HG02938 (cell line): ENCODE measurements around the gene PCGF1.

ENCODE experiments used
- ATAC-seq: cut with Tn5 transposase; IDR thresholded peaks from one replicate; pipeline ENCODE4 v1.9.1; 2021; ENCODE audit warnings: mild to moderate bottlenecking, moderate library complexity; ENCODE audit not compliant: unreplicated experiment

The PCGF1 gene

GRCh38 chr2:74537140-74537539 lies 29.6 kb upstream of the PCGF1 start:
- ATAC-seq: no peak

GRCh38 chr2:74536166-74536950 lies 28.9 kb upstream of the PCGF1 start:
- ATAC-seq: no peak

GRCh38 chr2:74535440-74535965 lies 28.0 kb upstream of the PCGF1 start:
- ATAC-seq: no peak

GRCh38 chr2:74534411-74534810 lies 26.9 kb upstream of the PCGF1 start:
- ATAC-seq: no peak

GRCh38 chr2:74533464-74533863 lies 26.0 kb upstream of the PCGF1 start:
- no peak for ATAC-seq

GRCh38 chr2:74532222-74532621 lies 24.7 kb upstream of the PCGF1 start:
- no peak for ATAC-seq

- ATAC-seq: no peak
These were observed 24.2 kb upstream of the PCGF1 start for GRCh38 chr2:74531666-74532065.

- ATAC-seq: peak; percentile 35
These were observed 23.0 kb upstream of the PCGF1 start for GRCh38 chr2:74530239-74531187.

GRCh38 chr2:74529357-74530238 lies 22.1 kb upstream of the PCGF1 start, which contains the start of the genes AUP1 and HTRA2:
TSS of gene AUP1 (minus strand) at chr2:74529706. CDS start at chr2:74529629, 77 bp downstream.
TSS of gene HTRA2 (plus strand) at chr2:74529933. CDS start at chr2:74530007, 74 bp downstream.
- peak; percentile 74 for ATAC-seq

GRCh38 chr2:74528600-74529356 lies 21.3 kb upstream of the PCGF1 start:
- ATAC-seq: peak; percentile 3

- ATAC-seq: no peak
These were observed 20.2 kb upstream of the PCGF1 start for GRCh38 chr2:74527741-74528140.

- ATAC-seq: no peak
These were observed 19.2 kb upstream of the PCGF1 start for GRCh38 chr2:74526649-74527230.

- no peak for ATAC-seq
These were observed 18.5 kb upstream of the PCGF1 start, which contains the start of gene DQX1 for GRCh38 chr2:74525717-74526648. TSS of gene DQX1 (minus strand) at chr2:74526231. CDS start at chr2:74525729, 502 bp downstream.

- ATAC-seq: no peak
These were observed 17.6 kb upstream of the PCGF1 start for GRCh38 chr2:74524955-74525716.

- no peak for ATAC-seq
These were observed 16.5 kb upstream of the PCGF1 start for GRCh38 chr2:74524005-74524404.

GRCh38 chr2:74522516-74522915 lies 15.0 kb upstream of the PCGF1 start:
- no peak for ATAC-seq

- no peak for ATAC-seq
These were observed 9.2 kb upstream of the PCGF1 start for GRCh38 chr2:74516650-74517049.
